Measurements from ENCODE around the gene UROC1. TPM values are rescaled to one million over a fixed set of nuclear protein-coding genes. Genes with fewer than 3 reads are reported as not detected.
"Not testable (repeated sequence)": the region's sequence is repeated elsewhere in the genome, so short reads cannot be mapped to it uniquely, and the experiment has no call there.

The UROC1 gene
- total RNA-seq, 2 donors from 2014 or later: not detected

GRCh38 chr3:126537116-126537729 is 19.6 kb upstream of the UROC1 start:
- intact Hi-C loops (cut with DNase I, micrococcal nuclease): no loop called here
- peak; percentile 2 for ATAC-seq
- DNase-seq: peak in 1 of 2 donors; percentile 15

- DNase-seq (no peak), ATAC-seq (no peak)
- intact Hi-C loops (cut with DNase I, micrococcal nuclease): no loop called here
Observed at GRCh38 chr3:126536126-126536525, 18.6 kb upstream of the UROC1 start.

- DNase-seq: no peak
- intact Hi-C loops (cut with DNase I, micrococcal nuclease): no loop called here
- no peak for ATAC-seq
Observed at GRCh38 chr3:126535636-126536035, 18.1 kb upstream of the UROC1 start.

DNA sequence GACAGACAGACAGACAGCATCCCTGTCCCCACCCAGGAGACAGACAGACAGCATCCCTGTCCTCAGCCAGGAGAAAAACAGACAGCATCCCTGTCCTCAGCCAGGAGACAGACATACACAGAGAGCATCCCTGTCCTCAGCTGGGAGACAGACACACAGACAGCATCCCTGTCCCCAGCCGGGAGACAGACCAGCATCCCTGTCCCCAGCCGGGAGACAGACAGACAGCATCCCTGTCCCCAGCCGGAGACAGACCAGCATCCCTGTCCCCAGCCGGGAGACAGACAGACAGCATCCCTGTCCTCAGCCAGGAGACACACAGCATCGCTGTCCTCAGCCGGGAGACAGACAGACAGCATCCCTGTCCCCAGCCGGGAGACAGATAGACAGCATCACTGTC is 17.1 kb upstream of the UROC1 start:
- DNase-seq; intact Hi-C loops (cut with DNase I, micrococcal nuclease); ATAC-seq: not testable (repeated sequence)

DNA sequence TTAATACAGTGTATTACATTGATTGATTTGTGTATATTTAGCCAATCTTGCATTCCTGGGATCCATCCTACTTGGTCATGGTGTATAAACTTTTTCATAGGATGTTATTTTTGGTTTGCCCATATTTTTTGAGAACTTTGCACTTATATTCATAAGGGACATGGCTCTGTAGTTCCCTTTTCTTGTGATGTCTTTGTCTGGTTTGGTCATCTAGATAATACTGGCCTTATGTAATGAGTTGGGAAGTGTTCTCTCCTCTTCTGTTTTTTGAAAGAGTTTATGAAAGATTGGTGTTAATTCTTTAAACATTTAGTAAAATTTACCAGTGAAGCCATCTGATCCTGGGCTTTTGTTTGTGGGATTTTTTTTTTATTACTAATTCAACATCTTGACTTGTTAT is 15.9 kb upstream of the UROC1 start:
- no peak for ATAC-seq
- no peak for DNase-seq
- intact Hi-C loops (cut with DNase I, micrococcal nuclease): no loop called here

- intact Hi-C loops (cut with DNase I, micrococcal nuclease): no loop called here
- ATAC-seq (no peak), DNase-seq (no peak)
Observed at GRCh38 chr3:126531051-126531330, 13.4 kb upstream of the UROC1 start.

DNA sequence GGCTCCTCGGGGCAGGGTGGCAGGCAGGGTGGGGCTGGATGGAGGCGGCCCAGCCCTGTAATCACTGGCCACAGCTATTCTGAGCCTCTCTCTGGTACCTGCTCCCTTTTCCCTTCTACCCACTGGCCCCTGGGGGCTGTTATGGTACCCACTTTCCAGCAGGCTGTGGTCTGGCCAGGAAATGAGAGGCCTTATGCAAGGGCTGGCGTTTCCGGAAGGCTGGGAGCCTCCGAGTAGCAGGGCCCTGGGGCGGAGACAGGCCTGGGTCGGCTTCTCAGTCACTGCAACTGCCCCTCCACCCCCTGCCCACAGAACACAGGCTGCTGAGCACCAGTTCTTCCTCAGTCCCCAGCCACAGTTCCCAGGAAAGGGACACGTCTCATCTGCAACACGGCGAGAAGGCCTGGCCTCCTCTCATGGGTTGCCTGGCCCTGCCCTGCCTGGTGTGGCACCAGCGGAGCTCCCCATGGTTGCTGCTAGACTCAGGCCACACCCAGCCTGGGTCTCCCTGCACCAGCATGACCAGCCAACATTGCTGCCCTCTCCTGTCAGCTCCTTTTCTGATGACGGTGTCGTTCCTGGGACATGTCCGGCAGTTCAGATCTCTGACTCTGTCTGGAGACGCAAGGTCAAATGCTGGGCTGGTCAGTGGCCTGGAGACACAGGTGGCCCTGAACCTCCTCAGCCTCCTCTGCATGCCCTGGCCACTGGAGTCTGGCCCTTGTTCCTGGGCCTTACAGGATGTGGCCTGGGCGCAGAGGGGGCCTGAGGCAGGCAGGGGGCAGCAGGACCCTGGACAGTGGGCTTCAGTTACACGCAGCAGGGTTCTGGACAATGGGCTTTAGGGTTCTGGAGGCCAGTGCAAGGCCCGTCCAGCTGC is 12.8 kb upstream of the UROC1 start:
- intact Hi-C loops (cut with DNase I, micrococcal nuclease): no loop called here
- DNase-seq (peak in 1 of 2 donors; percentile 32), ATAC-seq (peak; percentile 41)

- ATAC-seq (no peak), DNase-seq (no peak)
- intact Hi-C loops (cut with DNase I, micrococcal nuclease): loop anchor here in 1 of 2 donors (10.0 kb wide), 1 partner anchor 1015 kb away; no protein-coding TSS in a partner anchor
Observed at GRCh38 chr3:126529585-126530170, 12.1 kb upstream of the UROC1 start.

DNA sequence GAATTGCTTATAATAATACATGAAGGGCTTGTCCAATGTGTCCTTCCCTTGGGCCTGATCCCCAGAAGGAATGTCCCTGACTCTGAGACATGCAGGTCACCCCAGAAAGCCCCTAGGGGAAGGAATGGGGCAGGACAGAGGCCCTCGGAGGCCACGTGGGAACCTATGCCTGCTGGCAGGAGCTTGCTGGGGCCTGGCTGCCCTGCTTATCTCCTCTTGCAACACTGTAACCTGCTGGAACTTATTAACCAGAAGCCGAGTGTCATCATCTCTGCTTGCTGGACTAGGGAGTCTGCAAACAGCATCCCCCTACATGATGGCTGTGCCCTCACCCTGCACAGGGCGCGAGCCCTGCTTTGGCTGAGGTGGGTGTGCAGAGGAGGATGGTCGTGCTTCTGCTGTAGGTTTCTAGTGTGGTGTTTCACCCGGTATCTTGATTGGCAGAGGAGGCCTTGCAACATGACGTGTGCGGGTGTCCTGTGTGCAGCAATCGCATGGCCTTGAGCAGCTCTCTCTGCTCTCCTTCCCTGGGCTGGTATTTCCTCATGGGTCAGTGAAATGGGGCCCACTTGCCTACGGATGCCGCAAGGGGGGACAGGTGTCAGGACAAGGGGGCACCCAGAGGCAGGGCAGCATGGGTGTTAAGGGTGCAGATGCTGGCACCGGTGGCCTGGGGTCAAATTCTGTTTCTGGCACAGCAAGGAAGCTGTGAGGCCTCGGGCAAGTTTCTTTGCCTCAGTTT is 11.4 kb upstream of the UROC1 start:
- no peak for DNase-seq
- no peak for ATAC-seq
- intact Hi-C loops (cut with DNase I, micrococcal nuclease): loop anchor here in 1 of 2 donors (10.0 kb wide), 1 partner anchor 1016 kb away; no protein-coding TSS in a partner anchor

- DNase-seq: no peak
- intact Hi-C loops (cut with DNase I, micrococcal nuclease): loop anchor here in 1 of 2 donors (10.0 kb wide), 1 partner anchor 1016 kb away; no protein-coding TSS in a partner anchor
- no peak for ATAC-seq
Observed at GRCh38 chr3:126528419-126528799, 10.8 kb upstream of the UROC1 start.

GRCh38 chr3:126527455-126528211 is 10.1 kb upstream of the UROC1 start:
- DNase-seq: no peak
- intact Hi-C loops (cut with DNase I, micrococcal nuclease): loop anchor here in 1 of 2 donors (10.0 kb wide), 1 partner anchor 1017 kb away; no protein-coding TSS in a partner anchor
- ATAC-seq: no peak

DNA sequence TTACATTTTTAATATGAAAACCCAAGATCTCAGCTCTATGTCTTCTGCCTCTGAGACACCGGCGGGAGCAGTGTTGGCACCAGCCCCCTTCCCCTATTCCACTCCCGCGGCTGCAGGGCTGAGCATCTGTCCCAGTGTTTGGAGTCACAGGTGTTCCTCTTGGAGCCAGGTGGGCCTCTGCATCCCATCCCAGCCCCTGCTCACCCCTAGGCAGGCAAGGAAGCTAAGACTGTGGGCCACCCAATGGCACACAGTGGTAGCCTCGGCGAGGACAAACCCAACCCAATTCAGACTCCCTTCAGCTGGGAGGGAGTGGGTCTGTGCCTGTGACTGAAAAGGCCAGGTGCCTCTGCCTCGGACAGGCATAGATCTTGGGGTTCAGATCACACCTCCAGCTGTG is 9.4 kb upstream of the UROC1 start:
- no peak for DNase-seq
- no peak for ATAC-seq
- intact Hi-C loops (cut with DNase I, micrococcal nuclease): loop anchor here in 1 of 2 donors (10.0 kb wide), 1 partner anchor 1018 kb away; no protein-coding TSS in a partner anchor

DNA sequence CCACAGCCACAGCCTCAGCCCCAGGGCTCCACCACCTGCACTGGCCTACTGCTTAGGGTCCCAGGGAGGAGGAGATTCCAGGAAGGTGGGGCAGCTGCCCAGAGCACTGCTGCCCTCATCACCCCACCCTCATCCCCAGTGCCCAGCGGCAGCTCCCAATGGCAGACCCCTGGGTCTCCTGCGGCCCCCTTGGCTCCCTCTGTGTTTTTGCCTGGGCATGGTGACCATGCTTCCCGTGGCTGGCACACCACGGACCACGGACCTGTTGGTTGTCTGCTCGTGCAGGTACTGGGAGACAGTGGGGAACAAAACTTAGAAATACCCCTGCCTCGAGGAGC is 9.1 kb upstream of the UROC1 start:
- DNase-seq (no peak), ATAC-seq (no peak)
- intact Hi-C loops (cut with DNase I, micrococcal nuclease): loop anchor here in 1 of 2 donors (10.0 kb wide), 1 partner anchor 1018 kb away; no protein-coding TSS in a partner anchor

DNA sequence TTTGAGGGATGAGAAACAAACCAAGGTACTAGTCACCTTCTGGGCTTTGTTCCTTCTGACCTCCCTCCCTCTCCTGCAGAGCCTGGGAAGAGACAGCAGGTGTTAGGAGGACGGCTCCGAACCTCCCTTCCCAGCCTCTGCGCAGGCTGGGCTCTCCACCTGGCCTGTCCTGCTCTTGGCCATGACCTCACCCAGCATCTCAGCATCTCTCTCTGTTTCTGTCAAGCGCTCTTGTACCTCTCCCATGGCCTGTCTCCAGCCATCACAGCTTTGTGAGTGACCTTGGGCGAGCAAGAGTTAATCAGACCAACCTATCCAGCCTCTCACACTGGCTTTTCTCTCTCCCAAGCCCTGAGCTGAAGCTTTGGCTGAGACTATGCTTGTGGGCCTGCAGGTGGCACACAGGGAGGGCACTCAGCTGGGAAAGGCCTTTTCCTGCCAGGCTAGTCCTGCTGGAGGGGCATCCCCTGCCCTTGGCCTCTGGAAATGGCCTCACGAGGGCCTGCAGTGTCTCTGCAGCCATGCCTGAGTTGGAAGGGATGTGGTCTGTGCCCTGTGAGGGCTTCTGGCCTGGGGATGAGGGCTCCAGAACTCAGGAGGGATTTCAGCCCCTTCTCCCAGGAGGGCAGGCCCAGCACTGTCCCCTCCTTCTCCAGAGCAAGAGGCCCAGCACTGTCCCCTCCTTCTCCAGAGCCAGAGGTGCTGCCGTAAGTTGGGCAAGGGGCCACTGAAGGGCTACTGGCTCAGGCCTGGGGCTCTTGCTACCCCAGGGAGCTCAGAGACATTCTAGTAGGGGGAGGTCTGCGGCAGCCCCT is 8.5 kb upstream of the UROC1 start:
- DNase-seq: no peak
- intact Hi-C loops (cut with DNase I, micrococcal nuclease): loop anchor here in 1 of 2 donors (10.0 kb wide), 1 partner anchor 1019 kb away; no protein-coding TSS in a partner anchor
- no peak for ATAC-seq

GRCh38 chr3:126525091-126525852 is 7.7 kb upstream of the UROC1 start:
- intact Hi-C loops (cut with DNase I, micrococcal nuclease): loop anchor here in 1 of 2 donors (10.0 kb wide), 1 partner anchor 1020 kb away; no protein-coding TSS in a partner anchor
- DNase-seq (peak in 1 of 2 donors; percentile 26), ATAC-seq (no peak)

DNA sequence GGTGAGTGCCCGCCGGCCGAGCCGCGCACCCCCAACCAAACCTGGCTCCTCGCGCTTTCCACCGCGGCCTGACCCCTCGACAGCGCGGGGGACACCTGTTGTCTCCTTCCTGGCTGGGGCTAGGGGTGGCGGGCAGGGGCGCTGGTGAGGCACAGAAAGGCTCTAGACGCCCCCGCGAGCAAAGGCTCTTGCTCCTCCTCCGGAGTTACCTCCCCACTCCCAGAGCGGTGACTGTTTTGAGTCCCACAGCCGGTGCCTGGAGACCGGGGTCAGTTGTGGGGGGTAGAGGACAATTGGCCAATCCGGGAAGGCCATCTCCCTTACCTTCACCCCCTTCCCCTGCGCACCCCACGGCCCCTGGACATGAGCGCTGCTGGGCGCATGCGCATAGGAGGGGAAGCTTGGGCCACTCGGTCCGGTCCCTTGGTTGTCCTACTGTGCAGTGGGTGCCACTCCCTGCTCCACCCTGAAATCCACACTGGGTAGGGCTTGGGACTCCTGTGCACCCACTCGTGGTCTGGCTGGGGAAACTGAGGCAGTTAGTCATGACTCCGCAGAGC is 6.9 kb upstream of the UROC1 start:
- DNase-seq (peak in 1 of 2 donors; percentile 39), ATAC-seq (peak; percentile 25)
- intact Hi-C loops (cut with DNase I, micrococcal nuclease): loop anchor here in 1 of 2 donors (10.0 kb wide), 1 partner anchor 1020 kb away; no protein-coding TSS in a partner anchor
